ENCODE data around the gene CHRNG.

DNA sequence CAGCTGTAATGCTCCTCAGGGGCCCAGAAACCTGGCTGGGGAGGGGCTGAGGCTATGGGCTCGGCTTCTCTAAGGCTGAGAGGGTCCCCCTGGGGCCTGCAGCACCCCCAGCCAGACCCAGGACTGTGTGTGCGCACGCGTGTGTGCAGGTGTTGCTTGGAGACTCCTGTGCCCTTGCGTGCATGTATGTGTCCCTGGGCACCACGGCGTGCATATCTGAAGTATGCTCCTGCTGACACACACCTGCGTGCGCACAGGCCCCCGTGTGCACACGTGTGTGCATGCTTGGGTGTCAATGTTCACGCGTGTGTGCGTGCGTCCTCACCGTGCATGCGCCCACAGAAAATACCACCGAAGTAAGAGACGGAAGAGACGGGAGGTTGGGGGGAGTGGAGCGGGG, 37.0 kb upstream of the CHRNG start:
- TF ChIP-seq, protein P1, sequence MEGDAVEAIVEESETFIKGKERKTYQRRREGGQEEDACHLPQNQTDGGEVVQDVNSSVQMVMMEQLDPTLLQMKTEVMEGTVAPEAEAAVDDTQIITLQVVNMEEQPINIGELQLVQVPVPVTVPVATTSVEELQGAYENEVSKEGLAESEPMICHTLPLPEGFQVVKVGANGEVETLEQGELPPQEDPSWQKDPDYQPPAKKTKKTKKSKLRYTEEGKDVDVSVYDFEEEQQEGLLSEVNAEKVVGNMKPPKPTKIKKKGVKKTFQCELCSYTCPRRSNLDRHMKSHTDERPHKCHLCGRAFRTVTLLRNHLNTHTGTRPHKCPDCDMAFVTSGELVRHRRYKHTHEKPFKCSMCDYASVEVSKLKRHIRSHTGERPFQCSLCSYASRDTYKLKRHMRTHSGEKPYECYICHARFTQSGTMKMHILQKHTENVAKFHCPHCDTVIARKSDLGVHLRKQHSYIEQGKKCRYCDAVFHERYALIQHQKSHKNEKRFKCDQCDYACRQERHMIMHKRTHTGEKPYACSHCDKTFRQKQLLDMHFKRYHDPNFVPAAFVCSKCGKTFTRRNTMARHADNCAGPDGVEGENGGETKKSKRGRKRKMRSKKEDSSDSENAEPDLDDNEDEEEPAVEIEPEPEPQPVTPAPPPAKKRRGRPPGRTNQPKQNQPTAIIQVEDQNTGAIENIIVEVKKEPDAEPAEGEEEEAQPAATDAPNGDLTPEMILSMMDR (IDR thresholded peaks at IDR 0.05): no peak
- TF ChIP-seq POLR2A (IDR thresholded peaks at IDR 0.05): no peak
- no peak for TF ChIP-seq EP300 (IDR thresholded peaks at IDR 0.05)
